ENCODE measurements around the gene ACTR3. TPM values are rescaled to one million over a fixed set of nuclear protein-coding genes. Genes with fewer than 3 reads are reported as not detected.

ACTR3 gene
- total RNA-seq, 4 donors from 2014 or later: 94.6 to 127 (median 115) TPM

DNA sequence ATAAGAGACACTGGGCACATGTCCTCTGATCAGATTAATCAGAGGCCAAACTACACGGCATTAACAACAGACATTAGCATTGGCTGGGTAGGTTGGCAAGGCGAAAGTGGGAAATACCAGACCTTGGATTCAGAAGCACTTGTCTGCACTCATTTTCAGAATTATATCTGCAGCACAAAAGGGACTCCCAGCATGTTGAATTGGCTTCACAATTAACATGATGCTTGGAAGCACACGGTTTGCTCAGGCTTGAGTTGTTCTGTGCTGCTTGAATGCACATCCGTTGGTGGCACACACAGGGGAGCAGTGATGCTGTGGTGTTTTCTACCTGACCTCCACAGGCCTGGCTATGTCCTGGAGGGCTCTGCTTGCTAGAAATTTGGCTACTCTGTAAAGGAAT lies 83.9 kb downstream of the ACTR3 start:
- H3K4me1 ChIP-seq: no peaks in the 10 kb centered on the region
- no peaks in the 10 kb centered on the region for H3K27me3 ChIP-seq
- no peak overlapping the region for H3K4me3 ChIP-seq
- no peak overlapping the region for H3K27ac ChIP-seq
- TF ChIP-seq CTCF (IDR thresholded peaks at IDR 0.05) (no peak), EP300 (IDR thresholded peaks at IDR 0.05) (no peak)
- peaks cover 5% of the 10 kb centered on the region for H3K36me3 ChIP-seq
- no peak for DNase-seq (ENCODE audit: low spot score in 2 of 2)
- 75% methylated on average over 2 of the region's 4 CpGs for WGBS
- H3K9me3 ChIP-seq: no peaks in the 10 kb centered on the region

GRCh38 chr2:113974727-113975126 lies 84.8 kb downstream of the ACTR3 start:
- DNase-seq (ENCODE audit: low spot score in 2 of 2): no peak
- Histone ChIP-seq H3K9me3 (peaks cover 4% of the 10 kb centered on the region), H3K27ac (no peak overlapping the region), H3K27me3 (no peaks in the 10 kb centered on the region), H3K4me3 (no peak overlapping the region), H3K36me3 (peaks cover 5% of the 10 kb centered on the region), H3K4me1 (no peaks in the 10 kb centered on the region)
- no peak for TF ChIP-seq POLR2A (IDR thresholded peaks at IDR 0.05)
- TF ChIP-seq POLR2AphosphoS5 (IDR thresholded peaks at IDR 0.05): no peak
- TF ChIP-seq EP300 (IDR thresholded peaks at IDR 0.05): no peak
- TF ChIP-seq CTCF (IDR thresholded peaks at IDR 0.05): no peak
- WGBS: 61% methylated on average over 4 of the region's 4 CpGs

- H3K27ac ChIP-seq: no peak overlapping the region
- peaks cover 5% of the 10 kb centered on the region for H3K9me3 ChIP-seq
- H3K4me3 ChIP-seq: no peak overlapping the region
- no peaks in the 10 kb centered on the region for H3K4me1 ChIP-seq
- WGBS: 87% methylated on average over 7 of the region's 7 CpGs
- peaks cover 5% of the 10 kb centered on the region for H3K36me3 ChIP-seq
- no peak for DNase-seq (ENCODE audit: low spot score in 2 of 2)
- TF ChIP-seq EP300 (IDR thresholded peaks at IDR 0.05) (no peak), POLR2AphosphoS5 (IDR thresholded peaks at IDR 0.05) (no peak), POLR2A (IDR thresholded peaks at IDR 0.05) (no peak), CTCF (IDR thresholded peaks at IDR 0.05) (no peak)
- no peaks in the 10 kb centered on the region for H3K27me3 ChIP-seq
Measured at GRCh38 chr2:113976277-113976928, 86.5 kb downstream of the ACTR3 start.

- H3K27ac ChIP-seq: no peak overlapping the region
Measured at GRCh38 chr2:113977060-113977659, 87.3 kb downstream of the ACTR3 start.

More at GRCh38 chr2:113977060-113977659, 87.3 kb downstream of the ACTR3 start:
- Histone ChIP-seq H3K36me3 (peaks cover 5% of the 10 kb centered on the region), H3K27me3 (no peaks in the 10 kb centered on the region), H3K9me3 (peaks cover 5% of the 10 kb centered on the region), H3K4me3 (no peak overlapping the region), H3K4me1 (no peaks in the 10 kb centered on the region)
- TF ChIP-seq CTCF (IDR thresholded peaks at IDR 0.05) (no peak), POLR2AphosphoS5 (IDR thresholded peaks at IDR 0.05) (no peak)
- WGBS: 88% methylated on average over 8 of the region's 8 CpGs
- no peak for DNase-seq (ENCODE audit: low spot score in 2 of 2)
